Stomach (tissue), 9 donors: ENCODE measurements around the gene GBP6. TPM values are rescaled to one million over a fixed set of nuclear protein-coding genes. Genes with fewer than 3 reads are reported as not detected.

Source experiments
- DNase-seq, 2 donors: peaks; one replicate each; pipeline versions ENCODE4 v3.0.0 to v3.0.0-alpha.2; 2013 to 2019
- H3K27ac ChIP-seq, 5 donors: fragments of 200-600 bp in 4 of 5; sonication (generic) in 4 of 5; one replicate each; pipeline ENCODE4 v1.5.1; 2013 to 2019; ENCODE audit warnings: mild to moderate bottlenecking in 1 of 5, moderate library complexity in 1 of 5
- H3K27me3 ChIP-seq, 3 donors: fragments of 200-600 bp; sonication (generic); one replicate each; pipeline ENCODE4 v1.5.1; 2017 to 2019; ENCODE audit warnings: mixed run types in 1 of 3
- H3K36me3 ChIP-seq, 4 donors: fragments of 200-600 bp; sonication (generic); 1 replicate in 3 of 4; 2 replicates in 1 of 4; pipeline ENCODE4 v1.5.1; 2016 to 2019
- H3K4me1 ChIP-seq, 4 donors: fragments of 200-600 bp; sonication (generic); one replicate each; pipeline ENCODE4 v1.5.1; 2016 to 2019
- H3K4me3 ChIP-seq, 4 donors: fragments of 200-600 bp; sonication (generic) in 3 of 4; one replicate each; pipeline ENCODE4 v1.5.1; 2016 to 2019; ENCODE audit warnings: mild to moderate bottlenecking in 1 of 4
- H3K9me3 ChIP-seq, 4 donors: fragments of 200-600 bp; sonication (generic); one replicate each; pipeline ENCODE4 v1.5.1; 2016 to 2019
- EP300 ChIP-seq: sonication (generic); formaldehyde crosslinking; IDR thresholded peaks from one replicate; pipeline ENCODE4 v1.6.1; 2017; ENCODE audit warnings: antibody characterized with exemption
- POLR2A ChIP-seq, 4 donors: fragments of 450-650 bp; IDR thresholded peaks; one replicate each; pipeline ENCODE4 v1.6.1; 2016; ENCODE audit warnings: antibody characterized with exemption in 4 of 4, control low read depth in 2 of 4, mild to moderate bottlenecking in 1 of 4, moderate library complexity in 1 of 4
- POLR2AphosphoS5 ChIP-seq, 3 donors: sonication (generic); formaldehyde crosslinking; IDR thresholded peaks; one replicate each; pipeline ENCODE4 v1.6.1; 2016; ENCODE audit warnings: antibody characterized with exemption in 3 of 3
- WGBS, 5 donors: extraction: QIAGEN DNeasy Blood & Tissue Kit in 3 of 5; methylation state at CpG; one replicate each; pipeline versions ENCODE4 v1.1.5 to v1.1.7; 2013 to 2018; 5-methylcytosine and 5-hydroxymethylcytosine counted together
- intact Hi-C: fragments of 100-400 bp; cut with DNase I; formaldehyde crosslinking; loops from one replicate; pipeline ENCODE4 v1.15.1; 2023; ENCODE audit warnings: low total_unique reads
- polyA plus RNA-seq, 3 donors: library from polyadenylated mRNA; stranded (reverse); fragments of 200-250 nt; gene quantifications; one replicate each; pipeline ENCODE4 v1.2.3, GENCODE V29; 2013
- total RNA-seq, 5 donors: library from RNA; depleted of rRNA; stranded (reverse); fragments of >200 nt; gene quantifications; one replicate each; pipeline versions ENCODE4 v1.1.0 to v1.2.3, GENCODE V29; 2014 to 2016
- TF ChIP-seq, protein P1 (sequence below), 7 experiments: fragments of 450-650 bp in 4 of 7; fragments of 200-600 bp in 3 of 7; sonication (generic) in 3 of 7; IDR thresholded peaks; one replicate each; pipeline ENCODE4 v1.5.1; 2016 to 2019; ENCODE audit warnings: antibody characterized with exemption in 7 of 7, control low read depth in 2 of 7, mild to moderate bottlenecking in 1 of 7
- donor health status: healthy with polysubstance abuse.
- donor health status: Bipolar disorder and iron deficiency.
- donor health status: healthy.

The GBP6 gene
- total and polyA plus RNA-seq, 8 donors = 0.46 to 50.8 (median 1.1) TPM; not detected in 5

DNA sequence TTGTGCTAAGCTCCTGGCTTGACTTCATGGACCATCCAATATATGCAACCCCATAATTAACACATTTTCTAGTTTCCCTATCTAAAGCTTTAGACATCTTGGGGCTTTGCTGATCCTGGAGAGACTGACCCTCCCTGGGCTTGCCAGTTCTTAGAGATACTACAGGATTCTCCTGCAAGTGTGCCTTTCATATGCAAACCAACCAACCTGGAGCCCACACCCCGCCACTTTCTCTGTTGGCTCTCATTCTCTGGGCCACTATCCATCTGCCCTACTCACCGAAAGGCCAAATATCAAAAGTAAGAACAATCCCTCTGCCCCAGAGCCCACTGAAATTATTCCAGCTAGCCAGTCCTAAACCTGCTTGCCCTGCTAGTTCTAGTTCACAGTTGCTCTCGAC, 2.2 kb upstream of the GBP6 start:
- H3K27ac ChIP-seq = no peak overlapping the region
- no peak for DNase-seq
- no peak for TF ChIP-seq POLR2A (IDR thresholded peaks at IDR 0.05)
- TF ChIP-seq POLR2AphosphoS5 (IDR thresholded peaks at IDR 0.05) = no peak
- TF ChIP-seq, protein P1, sequence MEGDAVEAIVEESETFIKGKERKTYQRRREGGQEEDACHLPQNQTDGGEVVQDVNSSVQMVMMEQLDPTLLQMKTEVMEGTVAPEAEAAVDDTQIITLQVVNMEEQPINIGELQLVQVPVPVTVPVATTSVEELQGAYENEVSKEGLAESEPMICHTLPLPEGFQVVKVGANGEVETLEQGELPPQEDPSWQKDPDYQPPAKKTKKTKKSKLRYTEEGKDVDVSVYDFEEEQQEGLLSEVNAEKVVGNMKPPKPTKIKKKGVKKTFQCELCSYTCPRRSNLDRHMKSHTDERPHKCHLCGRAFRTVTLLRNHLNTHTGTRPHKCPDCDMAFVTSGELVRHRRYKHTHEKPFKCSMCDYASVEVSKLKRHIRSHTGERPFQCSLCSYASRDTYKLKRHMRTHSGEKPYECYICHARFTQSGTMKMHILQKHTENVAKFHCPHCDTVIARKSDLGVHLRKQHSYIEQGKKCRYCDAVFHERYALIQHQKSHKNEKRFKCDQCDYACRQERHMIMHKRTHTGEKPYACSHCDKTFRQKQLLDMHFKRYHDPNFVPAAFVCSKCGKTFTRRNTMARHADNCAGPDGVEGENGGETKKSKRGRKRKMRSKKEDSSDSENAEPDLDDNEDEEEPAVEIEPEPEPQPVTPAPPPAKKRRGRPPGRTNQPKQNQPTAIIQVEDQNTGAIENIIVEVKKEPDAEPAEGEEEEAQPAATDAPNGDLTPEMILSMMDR (IDR thresholded peaks at IDR 0.05) = no peak
- TF ChIP-seq EP300 = no peak
- H3K9me3 ChIP-seq = no peaks in the 10 kb centered on the region
- H3K27me3 ChIP-seq = no peaks in the 10 kb centered on the region
- peaks cover 0 to 34% (median 16%) of the 10 kb centered on the region in 4 donors for H3K4me1 ChIP-seq
- no peaks in the 10 kb centered on the region for H3K36me3 ChIP-seq
- 78 to 89% (median 87%) methylated on average over 3 of the region's 3 CpGs for WGBS, 5 donors
- no peak overlapping the region for H3K4me3 ChIP-seq
- intact Hi-C loops = loop anchor here (10.0 kb wide), 1 partner anchor 357 kb away; no protein-coding TSS in a partner anchor

DNA sequence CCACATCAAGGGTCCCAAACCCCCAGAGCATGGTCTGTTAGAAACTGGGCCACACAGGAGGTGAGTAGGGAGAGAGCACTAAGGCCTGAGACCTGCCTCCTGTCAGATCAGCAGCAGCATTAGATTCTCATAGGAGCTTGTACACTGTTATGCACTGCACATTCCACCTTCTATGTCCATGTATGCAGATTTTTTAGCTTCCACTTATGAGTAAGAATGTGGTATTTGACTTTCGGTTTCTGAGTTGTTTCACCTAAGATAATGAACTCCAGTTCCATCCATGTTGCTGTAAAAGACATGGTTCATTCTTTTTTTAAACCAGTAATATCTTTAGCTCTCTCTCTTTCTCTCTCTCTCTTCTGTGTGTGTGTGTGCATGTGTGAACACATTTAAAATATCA, 663 bp upstream of the GBP6 start:
- H3K4me3 ChIP-seq = no peak overlapping the region
- no peak overlapping the region for H3K27ac ChIP-seq
- no peaks in the 10 kb centered on the region for H3K27me3 ChIP-seq
- no peaks in the 10 kb centered on the region for H3K9me3 ChIP-seq
- TF ChIP-seq POLR2A (IDR thresholded peaks at IDR 0.05) (no peak), POLR2AphosphoS5 (IDR thresholded peaks at IDR 0.05) (no peak)
- no peaks in the 10 kb centered on the region for H3K36me3 ChIP-seq
- whole genome bisulfite sequencing, 5 donors = 10 to 44% (median 18%) methylated on average over 1 of the region's 1 CpG
- H3K4me1 ChIP-seq = peaks cover 0 to 19% (median 7%) of the 10 kb centered on the region in 4 donors
- intact Hi-C loops = loop anchor here (10.0 kb wide), 1 partner anchor 358 kb away; no protein-coding TSS in a partner anchor
- peak in 1 of 2 donors; percentile 52 for DNase-seq

DNA sequence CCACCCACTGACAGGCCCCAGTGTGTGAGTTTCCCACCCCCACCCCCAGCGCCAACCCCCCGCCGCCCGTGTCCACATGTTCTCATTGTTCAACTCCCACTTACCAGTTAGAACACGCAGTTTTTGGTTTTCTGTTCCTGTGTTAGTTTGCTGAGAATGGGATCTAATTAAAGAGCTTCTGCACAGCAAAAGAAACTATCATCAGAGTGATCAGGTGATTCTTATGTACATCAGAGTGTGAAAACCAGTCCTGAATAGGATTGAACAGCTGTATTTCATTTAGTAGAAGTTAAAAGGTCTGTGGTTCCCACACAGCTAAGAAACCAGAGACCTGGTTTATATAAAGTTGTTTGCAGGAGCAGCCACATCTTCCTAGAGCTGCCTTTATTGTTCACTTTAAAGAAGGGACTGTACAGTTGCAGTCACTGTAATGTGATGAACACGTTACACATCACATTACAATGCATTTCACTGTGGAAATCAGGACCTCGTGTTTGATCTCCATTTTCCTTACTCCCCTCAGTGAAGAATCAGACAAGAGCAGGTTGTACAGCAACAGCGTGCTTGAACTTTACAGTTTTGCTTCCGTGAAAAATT, 1.2 kb downstream of the GBP6 start:
- intact Hi-C loops = loop anchor here (10.0 kb wide), 1 partner anchor 360 kb away; no protein-coding TSS in a partner anchor
- TF ChIP-seq, protein P1 (IDR thresholded peaks at IDR 0.05) = no peak
- TF ChIP-seq POLR2AphosphoS5 (IDR thresholded peaks at IDR 0.05) (no peak), EP300 (no peak), POLR2A (IDR thresholded peaks at IDR 0.05) (no peak)

DNA sequence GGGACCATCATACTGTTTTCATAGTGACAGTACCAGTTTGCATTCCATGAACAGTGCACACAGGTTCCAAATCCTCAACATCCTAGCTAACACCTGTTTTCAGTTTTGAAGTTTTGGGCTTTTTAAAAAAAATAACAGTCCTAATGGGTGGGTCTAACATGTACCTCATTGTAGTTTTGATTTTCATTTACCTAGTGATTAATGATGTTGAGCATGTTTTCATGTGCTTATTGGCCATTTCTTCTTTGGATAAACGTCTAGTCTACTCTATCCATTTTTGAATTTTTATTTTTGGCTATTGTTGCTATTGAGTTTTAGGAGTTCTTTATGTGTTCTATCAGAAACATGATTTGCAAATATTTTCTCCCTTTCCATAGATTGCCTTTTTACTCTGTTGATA, 3.4 kb downstream of the GBP6 start:
- 24 to 84% (median 82%) methylated on average over 1 of the region's 1 CpG for WGBS, 5 donors

More for the DNA sequence above, 1.2 kb downstream of the GBP6 start:
- no peaks in the 10 kb centered on the region for H3K27me3 ChIP-seq
- no peaks in the 10 kb centered on the region for H3K36me3 ChIP-seq
- no peak overlapping the region for H3K4me3 ChIP-seq
- H3K9me3 ChIP-seq = no peaks in the 10 kb centered on the region
- WGBS, 5 donors = 75 to 90% (median 85%) methylated on average over 9 of the region's 9 CpGs
- H3K27ac ChIP-seq = no peak overlapping the region
- peaks cover 0 to 14% (median 5%) of the 10 kb centered on the region in 4 donors for H3K4me1 ChIP-seq
- no peak for DNase-seq

More for the DNA sequence above, 3.4 kb downstream of the GBP6 start:
- Histone ChIP-seq H3K36me3 (no peaks in the 10 kb centered on the region), H3K4me3 (no peak overlapping the region), H3K4me1 (peaks cover 0 to 14% (median 5%) of the 10 kb centered on the region in 4 donors), H3K9me3 (no peaks in the 10 kb centered on the region), H3K27me3 (no peaks in the 10 kb centered on the region), H3K27ac (no peak overlapping the region)
- no peak for DNase-seq
- intact Hi-C loops = loop anchor here (10.0 kb wide), 1 partner anchor 362 kb away; no protein-coding TSS in a partner anchor
- TF ChIP-seq EP300 = no peak
- no peak for TF ChIP-seq POLR2A (IDR thresholded peaks at IDR 0.05)
- TF ChIP-seq, protein P1 (IDR thresholded peaks at IDR 0.05) = no peak
- no peak for TF ChIP-seq POLR2AphosphoS5 (IDR thresholded peaks at IDR 0.05)
